ENCODE measurements around the gene SBNO2. TPM values are rescaled to one million over a fixed set of nuclear protein-coding genes. Genes with fewer than 3 reads are reported as not detected.
A peak's percentile ranks its signal among the peaks of the same experiment; 100 is the strongest.

The SBNO2 gene, protein sequence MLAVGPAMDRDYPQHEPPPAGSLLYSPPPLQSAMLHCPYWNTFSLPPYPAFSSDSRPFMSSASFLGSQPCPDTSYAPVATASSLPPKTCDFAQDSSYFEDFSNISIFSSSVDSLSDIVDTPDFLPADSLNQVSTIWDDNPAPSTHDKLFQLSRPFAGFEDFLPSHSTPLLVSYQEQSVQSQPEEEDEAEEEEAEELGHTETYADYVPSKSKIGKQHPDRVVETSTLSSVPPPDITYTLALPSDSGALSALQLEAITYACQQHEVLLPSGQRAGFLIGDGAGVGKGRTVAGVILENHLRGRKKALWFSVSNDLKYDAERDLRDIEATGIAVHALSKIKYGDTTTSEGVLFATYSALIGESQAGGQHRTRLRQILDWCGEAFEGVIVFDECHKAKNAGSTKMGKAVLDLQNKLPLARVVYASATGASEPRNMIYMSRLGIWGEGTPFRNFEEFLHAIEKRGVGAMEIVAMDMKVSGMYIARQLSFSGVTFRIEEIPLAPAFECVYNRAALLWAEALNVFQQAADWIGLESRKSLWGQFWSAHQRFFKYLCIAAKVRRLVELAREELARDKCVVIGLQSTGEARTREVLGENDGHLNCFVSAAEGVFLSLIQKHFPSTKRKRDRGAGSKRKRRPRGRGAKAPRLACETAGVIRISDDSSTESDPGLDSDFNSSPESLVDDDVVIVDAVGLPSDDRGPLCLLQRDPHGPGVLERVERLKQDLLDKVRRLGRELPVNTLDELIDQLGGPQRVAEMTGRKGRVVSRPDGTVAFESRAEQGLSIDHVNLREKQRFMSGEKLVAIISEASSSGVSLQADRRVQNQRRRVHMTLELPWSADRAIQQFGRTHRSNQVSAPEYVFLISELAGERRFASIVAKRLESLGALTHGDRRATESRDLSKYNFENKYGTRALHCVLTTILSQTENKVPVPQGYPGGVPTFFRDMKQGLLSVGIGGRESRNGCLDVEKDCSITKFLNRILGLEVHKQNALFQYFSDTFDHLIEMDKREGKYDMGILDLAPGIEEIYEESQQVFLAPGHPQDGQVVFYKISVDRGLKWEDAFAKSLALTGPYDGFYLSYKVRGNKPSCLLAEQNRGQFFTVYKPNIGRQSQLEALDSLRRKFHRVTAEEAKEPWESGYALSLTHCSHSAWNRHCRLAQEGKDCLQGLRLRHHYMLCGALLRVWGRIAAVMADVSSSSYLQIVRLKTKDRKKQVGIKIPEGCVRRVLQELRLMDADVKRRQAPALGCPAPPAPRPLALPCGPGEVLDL (N-terminal part only)
- 10 to 100 TPM in 6 of 12 donors, 1 to 10 TPM in 5, not detected in 1; 7.4 to 33.2 (median 10.2) TPM for polyA plus RNA-seq (ENCODE audit: insufficient read length in 12 of 12)
- long read RNA-seq, donor 1: 0 reads
- long read RNA-seq, donor 2: 0 reads
- long read RNA-seq, donor 3: 0 reads
- long read RNA-seq, donor 4: 0 reads
- long read RNA-seq, donor 5, partial matches to known transcripts: 2,262 of 2,990 reads
- long read RNA-seq, donor 5, other reads (novel, unspliced or antisense): 728 of 2,990 reads
- long read RNA-seq, donor 6: 0 reads
- long read RNA-seq, donor 7, full-length matches to known transcripts: 1 of 1 reads
- long read RNA-seq, donor 7, partial matches to known transcripts: 0 of 1 reads
- long read RNA-seq, donor 7, other reads (novel, unspliced or antisense): 0 of 1 reads
- long read RNA-seq, donor 8, full-length matches to known transcripts: 2 of 2 reads
- long read RNA-seq, donor 8, partial matches to known transcripts: 0 of 2 reads
- long read RNA-seq, donor 8, other reads (novel, unspliced or antisense): 0 of 2 reads
- long read RNA-seq, donor 9: 0 reads
- long read RNA-seq, donor 10: 0 reads
- long read RNA-seq, donor 11: 0 reads

DNA sequence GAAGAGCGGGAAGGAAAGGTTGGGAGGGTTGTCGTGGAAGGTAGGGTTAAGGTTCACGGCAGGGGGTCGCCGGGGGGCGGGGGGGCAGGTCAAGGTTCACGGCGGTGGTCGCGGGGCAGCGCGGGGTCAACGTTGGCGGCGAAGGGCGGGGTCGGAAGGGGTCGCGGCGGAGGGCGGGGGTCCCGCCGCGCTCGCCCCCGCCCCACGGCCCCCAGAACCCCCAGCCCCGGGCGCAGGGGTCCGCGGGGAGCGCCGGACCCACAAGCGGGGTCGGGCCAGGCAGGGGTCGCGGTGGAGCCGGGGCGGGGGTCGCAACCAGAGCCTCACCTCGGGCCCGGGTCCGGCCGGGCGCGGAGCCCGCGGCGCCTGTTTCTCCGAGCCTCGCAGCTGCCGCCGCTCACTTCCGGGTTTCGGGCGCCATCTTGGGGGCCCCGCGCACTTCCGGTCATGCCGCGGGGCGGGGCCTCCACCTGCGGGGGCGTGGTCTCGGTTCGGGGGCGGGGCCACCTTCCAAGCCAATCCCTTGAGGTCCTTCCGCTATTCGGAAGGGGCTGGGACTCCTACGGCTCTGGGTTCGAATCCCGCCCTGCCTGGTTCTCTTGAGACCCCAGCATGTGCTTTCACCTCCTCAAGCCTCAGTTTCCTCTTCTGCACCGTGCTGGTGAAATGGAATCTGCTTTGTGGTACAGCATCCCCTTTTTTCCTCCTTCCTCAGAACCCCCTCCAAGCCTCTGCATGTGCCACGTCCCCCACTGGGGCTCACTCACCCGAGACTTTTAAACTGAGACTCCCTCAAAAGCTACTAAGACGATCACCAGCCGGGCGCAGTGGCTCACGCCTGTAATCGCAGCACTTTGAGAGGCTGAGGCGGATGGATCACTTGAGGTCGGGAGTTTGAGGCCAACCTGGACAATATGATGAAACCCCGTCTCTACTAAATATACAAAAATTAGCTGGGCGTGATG, at the start of gene SBNO2:
SBNO2 (minus strand) TSS at position 424 of the 965 bp plus-strand sequence. CDS start 19,992 bp downstream, outside the sequence.
- peak; percentile 82 for DNase-seq

DNA sequence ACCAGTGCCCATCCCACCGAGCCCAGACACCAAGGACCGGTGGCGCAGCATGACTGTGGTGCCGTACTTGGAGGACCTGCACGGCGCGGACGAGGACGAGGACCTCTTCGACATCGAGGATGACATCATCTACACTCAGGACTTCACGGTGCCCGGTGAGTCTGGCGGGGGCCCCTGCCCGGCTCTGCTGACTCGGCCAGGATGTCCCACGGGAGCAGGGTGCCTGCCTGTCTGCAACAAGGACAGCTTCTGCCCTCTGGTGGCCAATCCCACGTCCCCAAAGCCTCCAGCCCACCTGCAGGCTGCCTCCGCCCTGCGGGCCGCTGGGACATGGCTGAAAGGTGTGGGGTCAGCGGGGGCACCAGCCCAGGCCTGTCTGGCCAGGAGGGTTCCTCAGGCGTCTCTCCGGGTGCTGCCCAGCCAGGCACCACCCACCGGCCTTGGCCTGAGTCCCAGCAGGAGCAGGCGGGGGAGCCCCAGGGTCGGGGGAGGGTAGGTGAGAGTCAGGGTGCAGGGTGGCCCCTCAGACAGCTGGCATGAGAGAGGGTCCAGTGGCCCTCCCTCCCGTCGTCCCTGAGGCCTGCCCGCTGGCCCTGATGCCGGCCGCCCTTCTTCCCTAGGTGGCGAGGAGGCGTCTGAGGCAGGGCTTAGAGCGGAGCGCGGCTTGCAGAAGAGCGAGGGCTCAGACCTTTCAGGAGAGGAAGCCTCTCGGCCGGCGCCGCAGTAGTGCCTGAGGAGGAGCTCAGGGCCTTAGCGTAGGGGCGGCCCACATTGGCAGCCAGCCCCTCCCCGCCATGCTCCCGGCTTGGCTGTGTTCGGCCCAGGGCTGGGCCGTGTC, 49.2 kb upstream of the SBNO2 start:
- no peak for DNase-seq

GRCh38 chr19:1222394-1222793, 48.3 kb upstream of the SBNO2 start:
- no peak for DNase-seq

GRCh38 chr19:1221904-1222255, 47.8 kb upstream of the SBNO2 start:
- DNase-seq: no peak

- DNase-seq: peak; percentile 66
Measured at GRCh38 chr19:1220976-1221903, 47.2 kb upstream of the SBNO2 start.

DNA sequence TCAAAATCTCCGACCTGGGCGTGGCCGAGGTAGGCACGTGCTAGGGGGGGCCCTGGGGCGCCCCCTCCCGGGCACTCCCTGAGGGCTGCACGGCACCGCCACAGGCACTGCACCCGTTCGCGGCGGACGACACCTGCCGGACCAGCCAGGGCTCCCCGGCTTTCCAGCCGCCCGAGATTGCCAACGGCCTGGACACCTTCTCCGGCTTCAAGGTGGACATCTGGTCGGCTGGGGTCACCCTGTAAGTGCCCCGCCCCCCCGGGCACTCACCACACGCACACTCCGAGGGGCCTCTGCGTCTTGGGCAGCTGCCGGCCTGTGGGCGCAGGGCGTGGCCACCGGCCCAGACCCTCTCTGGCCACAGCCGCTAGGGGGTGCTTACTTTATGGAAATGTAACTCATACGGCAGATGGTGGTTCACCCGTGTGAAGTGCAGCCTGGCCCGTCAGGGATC, 46.4 kb upstream of the SBNO2 start:
- no peak for DNase-seq

DNA sequence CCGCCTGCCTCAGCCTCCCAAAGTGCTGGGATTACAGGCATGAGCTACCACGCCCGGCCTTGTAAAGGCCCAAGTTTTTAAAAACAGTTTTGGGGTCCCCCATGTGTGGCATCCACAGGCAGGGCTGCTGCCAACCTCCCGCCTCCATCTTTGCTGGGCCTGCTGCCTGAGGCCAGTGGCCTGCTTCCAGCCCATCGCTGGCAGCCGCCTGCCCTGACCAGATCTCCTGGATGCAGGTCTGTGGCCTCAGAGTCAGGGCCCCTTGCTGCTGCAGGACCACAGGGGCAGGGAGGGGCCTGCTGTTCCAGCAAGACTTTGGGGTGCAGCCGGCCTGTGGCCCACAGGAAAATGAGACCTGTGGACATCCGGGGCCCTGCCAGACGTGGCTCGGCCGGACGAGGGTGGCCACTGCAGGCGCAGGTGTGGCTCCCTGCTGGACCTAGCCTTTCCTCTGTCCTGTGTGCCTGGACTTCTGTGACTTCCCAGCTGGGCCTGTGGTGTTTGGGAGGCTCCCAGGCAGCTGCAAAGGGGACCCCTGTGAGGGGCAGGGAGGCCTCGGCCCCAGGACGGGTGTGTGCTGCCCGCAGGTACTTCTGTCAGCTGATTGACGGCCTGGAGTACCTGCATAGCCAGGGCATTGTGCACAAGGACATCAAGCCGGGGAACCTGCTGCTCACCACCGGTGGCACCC, 45.9 kb upstream of the SBNO2 start:
- no peak for DNase-seq

GRCh38 chr19:1218751-1219567, 44.9 kb upstream of the SBNO2 start:
- no peak for DNase-seq

DNA sequence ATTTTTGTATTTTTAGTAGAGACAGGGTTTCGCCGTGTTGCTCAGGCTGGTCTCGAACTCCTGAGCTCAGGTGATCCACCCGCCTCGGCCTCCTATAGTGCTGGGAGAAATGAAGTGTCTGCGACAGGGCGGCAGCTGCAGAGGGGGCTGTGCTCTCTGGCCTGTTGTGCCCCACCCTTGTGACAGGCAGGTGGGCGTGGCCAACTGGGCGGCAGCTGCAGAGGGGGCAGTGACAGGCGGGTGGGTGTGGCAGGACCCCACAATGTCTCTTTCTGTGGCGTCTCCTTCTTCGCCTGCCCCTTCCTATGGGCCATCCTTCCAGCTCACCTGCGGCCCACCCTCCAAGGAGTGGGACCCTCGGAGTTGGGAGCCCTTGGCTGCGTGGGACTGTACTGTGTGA, 43.3 kb upstream of the SBNO2 start:
- DNase-seq: no peak

GRCh38 chr19:1216756-1217155, 42.7 kb upstream of the SBNO2 start:
- DNase-seq: no peak

GRCh38 chr19:1214862-1215731, 41.0 kb upstream of the SBNO2 start:
- DNase-seq: no peak

GRCh38 chr19:1214299-1214861, 40.3 kb upstream of the SBNO2 start:
- DNase-seq: no peak

GRCh38 chr19:1213391-1214286, 39.6 kb upstream of the SBNO2 start:
- DNase-seq: no peak

Data from muscle of arm (tissue), 14 donors.